ENCODE data around the gene PACRG. TPM values are rescaled to one million over a fixed set of nuclear protein-coding genes. Genes with fewer than 3 reads are reported as not detected.
A peak's percentile ranks its signal among the peaks of the same experiment; 100 is the strongest.

The PACRG gene
- total and polyA plus RNA-seq, 2 of the 8 experiments (the other 6 are each of a cell fraction or from before 2014, with no cell fraction given) = 0.44 to 0.54 TPM

- no peak overlapping the region for H2AFZ ChIP-seq (ENCODE audit: low read length)
- H4K20me1 ChIP-seq (replicated peaks in 1 of 2; ENCODE audit: control insufficient read depth in 1 of 2, insufficient read depth in 2 of 2, low read length in 2 of 2) = no peaks in the 10 kb centered on the region
- peak overlapping the region; percentile 61; the same call in 1 of the 2 replicates for H3K27ac ChIP-seq (ENCODE audit: low read depth, low read length)
- no peaks in the 10 kb centered on the region for H3K9me3 ChIP-seq (ENCODE audit: insufficient read depth in 2 of 2, low read depth in 1 of 2, low read length in 1 of 2)
- no peaks in the 10 kb centered on the region for H3K79me1 ChIP-seq (ENCODE audit: low read depth, low read length)
- peak overlapping the region; percentile 2 to 56 (median 37); a peak in 6 of 8 replicates for H3K4me3 ChIP-seq (ENCODE audit: extremely low read depth in 1 of 4, insufficient read depth in 2 of 4, low read depth in 3 of 4, low read length in 4 of 4)
- FAIRE-seq (peak; percentile 99), DNase-seq (ENCODE audit: low read depth in 1 of 2, low spot score in 2 of 2) (peak; percentile 64 to 77)
- no peak overlapping the region for H4K8ac ChIP-seq (ENCODE audit: extremely low read depth, insufficient read depth, low read length)
- H3K36me3 ChIP-seq (ENCODE audit: control insufficient read depth in 2 of 4, insufficient read depth in 4 of 4, low read length in 3 of 4) = no peaks in the 10 kb centered on the region
- WGBS, 2 experiments (ENCODE audit: extremely low coverage in 1 of 2, insufficient coverage in 1 of 2, insufficient read length in 1 of 2, insufficient replicate concordance in 2 of 2, low coverage in 1 of 2, low lambda C conversion rate in 2 of 2, missing lambda C conversion rate in 1 of 2) = 5% methylated on average over 21 of the region's 21 CpGs; no CpG with 5 or more reads in 1 of the 2 experiments
- peak overlapping the region; percentile 91 for H2BK20ac ChIP-seq (ENCODE audit: low read length)
- H3K4ac ChIP-seq (replicated peaks; ENCODE audit: insufficient read length, low read depth, low read length) = no peak overlapping the region
- H3K9ac ChIP-seq (replicated peaks in 1 of 4; ENCODE audit: extremely low read depth in 1 of 4, low read depth in 3 of 4, low read length in 3 of 4) = no peak overlapping the region; a peak in 1 of 7 replicates
- peaks cover 3 to 21% (median 20%) of the 10 kb centered on the region in 4 experiments for H3K4me1 ChIP-seq (replicated peaks in 1 of 4; ENCODE audit: control insufficient read depth in 3 of 4, insufficient read depth in 4 of 4, low read length in 3 of 4)
- no peak overlapping the region for H2BK15ac ChIP-seq (ENCODE audit: low read length)
- no peak overlapping the region for H3K56ac ChIP-seq (replicated peaks; ENCODE audit: insufficient read length, low read depth, low read length)
- peak overlapping the region; percentile 61 for H4K5ac ChIP-seq (ENCODE audit: insufficient read length, low read depth, low read length)
- CTCF ChIA-PET (ENCODE audit: partially characterized antibody) = interaction anchor here (0.6 to 1.7 kb wide), 7 partner anchors 10 to 162 kb away, joined by 3 to 7 read pairs (median 4); no protein-coding TSS in a partner anchor
- H3K18ac ChIP-seq (ENCODE audit: extremely low read depth, low read length) = peak overlapping the region; percentile 75
- peaks cover 9% of the 10 kb centered on the region; the same call in 1 of the 2 replicates for H3K23me2 ChIP-seq (ENCODE audit: low read depth, low read length)
- POLR2A ChIA-PET (ENCODE audit: partially characterized antibody) = interaction anchor here (0.6 to 1.6 kb wide), 4 partner anchors 14 to 1869 kb away, joined by 3 to 5 read pairs (median 4); no protein-coding TSS in a partner anchor
- H3K14ac ChIP-seq (ENCODE audit: insufficient read length) = no peak overlapping the region
- H3K79me2 ChIP-seq (ENCODE audit: control insufficient read depth in 1 of 2, insufficient read depth in 2 of 2, low read length in 2 of 2) = no peaks in the 10 kb centered on the region
- H2AK5ac ChIP-seq (ENCODE audit: low read depth, low read length) = 0 out of 2 replicates have a peak overlapping the region, but pooled peaks have one; percentile 3
- no peak overlapping the region for H2BK120ac ChIP-seq (replicated peaks; ENCODE audit: low read depth, low read length)
- peak overlapping the region; percentile 95 for H4K91ac ChIP-seq (replicated peaks; ENCODE audit: insufficient read length, low read length)
- peak overlapping the region; percentile 86 for H2BK12ac ChIP-seq (ENCODE audit: low read depth, low read length)
- H3K23ac ChIP-seq (ENCODE audit: insufficient read length) = no peak overlapping the region
- peak overlapping the region; percentile 75 to 85 for H3K4me2 ChIP-seq (ENCODE audit: insufficient read depth in 1 of 2, low read depth in 2 of 2, low read length in 2 of 2)
- H3K27me3 ChIP-seq (replicated peaks in 1 of 4; ENCODE audit: control insufficient read depth in 3 of 4, extremely low read depth in 1 of 4, insufficient read depth in 3 of 4, low read length in 3 of 4) = peaks cover 7 to 14% (median 11%) of the 10 kb centered on the region in 4 experiments
- H2BK5ac ChIP-seq (ENCODE audit: low read depth, low read length) = peak overlapping the region; percentile 54; the same call in 1 of the 2 replicates
- TF ChIP-seq EP300 (IDR thresholded peaks at IDR 0.05; ENCODE audit: borderline replicate concordance in 1 of 2, low read depth in 2 of 2, low read length in 2 of 2) (peak in 1 of 2 experiments; percentile 2; a peak in 1 of 3 replicates), KDM4A (IDR thresholded peaks at IDR 0.05; ENCODE audit: low read depth, low read length, severe bottlenecking) (peak; percentile 57), CTBP2 (IDR thresholded peaks at IDR 0.05; ENCODE audit: borderline replicate concordance, insufficient read depth, insufficient read length, low read length) (peak; percentile 31), ATF2 (IDR thresholded peaks at IDR 0.05; ENCODE audit: low read length) (peak; percentile 69; the same call in 1 of the 2 replicates), MAFK (IDR thresholded peaks at IDR 0.05; ENCODE audit: low read depth, low read length) (0 out of 2 replicates have a peak, but pooled peaks have one; percentile 3), SUZ12 (IDR thresholded peaks at IDR 0.05; ENCODE audit: low read length) (no peak), TAF1 (IDR thresholded peaks at IDR 0.05; ENCODE audit: low read depth, low read length) (peak; percentile 12; the same call in 1 of the 2 replicates), NANOG (IDR thresholded peaks at IDR 0.05; ENCODE audit: insufficient read depth, low read depth, low read length, poor library complexity, severe bottlenecking) (peak; percentile 48)
Observed at GRCh38 chr6:163260111-163260895, 532.5 kb downstream of the PACRG start.
